A549 (cell line): ENCODE data around the gene PLEKHN1. TPM values are rescaled to one million over a fixed set of nuclear protein-coding genes. Genes with fewer than 3 reads are reported as not detected.

ENCODE experiments used
- ATAC-seq, 2 experiments: fragments of 200-7000 bp in 1 of 2; fragments of >200 bp in 1 of 2; cut with Nextera tagmentation in 1 of 2; cut with Tn5 transposase in 1 of 2; 3 replicates each; pipeline versions ENCODE4 v1.8.0 to v1.9.1; 2018 to 2020; ENCODE audit warnings: mild to moderate bottlenecking in 1 of 2, moderate library complexity in 1 of 2
- CTCF ChIA-PET: fragments of 300-600 bp; sonication (Branson Sonifier 250); formaldehyde crosslinking; extraction: SDS; loops from one replicate; lab custom pipeline; 2021; ENCODE audit warnings: antibody characterized with exemption, inconsistent platforms; lab: Yijun Ruan, JAX
- POLR2A ChIA-PET: fragments of 350-600 bp; formaldehyde crosslinking; extraction: SDS; loops from one replicate; lab custom pipeline; 2021; ENCODE audit warnings: antibody characterized with exemption, inconsistent platforms; lab: Yijun Ruan, JAX
- DNase-seq, 2 experiments: peaks; one replicate each; pipeline versions ENCODE4 v3.0.0 to v3.0.0-alpha.2; 2011 to 2016; ENCODE audit warnings: low read depth in 1 of 2, low spot score in 1 of 2
- FAIRE-seq: peaks from 2 replicates; lab custom pipeline; 2011; peaks lifted over from hg19 to GRCh38; lab: Jason Lieb, UNC
- H3K27ac ChIP-seq, 2 experiments: fragments of >200 bp; sonication (Bioruptor Twin); formaldehyde crosslinking; 3 replicates each; pipeline ENCODE4 v1.5.1; 2016 to 2017
- H3K4me1 ChIP-seq: fragments of >200 bp; sonication (Bioruptor Twin); formaldehyde crosslinking; 3 replicates; pipeline ENCODE4 v1.6.1; 2016
- H3K4me2 ChIP-seq: fragments of >200 bp; sonication (Bioruptor Twin); formaldehyde crosslinking; 3 replicates; pipeline ENCODE4 v1.6.1; 2016
- H3K4me3 ChIP-seq: fragments of >200 bp; sonication (Bioruptor Twin); formaldehyde crosslinking; 3 replicates; pipeline ENCODE4 v1.5.1; 2016
- H3K9me3 ChIP-seq: fragments of >200 bp; sonication (Bioruptor Twin); formaldehyde crosslinking; 3 replicates; pipeline ENCODE4 v1.6.1; 2016
- BHLHE40 ChIP-seq: IDR thresholded peaks from 2 replicates; pipeline ENCODE4 v1.6.1; 2012; ENCODE audit warnings: low read depth, low read length, inconsistent platforms
- CBX2 ChIP-seq: fragments of 200-600 bp; sonication (generic); IDR thresholded peaks from 2 replicates; pipeline ENCODE4 v1.6.1; 2016; ENCODE audit warnings: low read depth, mild to moderate bottlenecking, borderline replicate concordance
- CHD4 ChIP-seq: fragments of 200-600 bp; sonication (generic); IDR thresholded peaks from 2 replicates; pipeline ENCODE4 v1.6.1; 2016; ENCODE audit warnings: antibody characterized with exemption, mild to moderate bottlenecking, borderline replicate concordance
- ESRRA ChIP-seq: fragments of 150-350 bp; IDR thresholded peaks from 2 replicates; pipeline ENCODE4 v1.6.1; 2014; ENCODE audit warnings: mild to moderate bottlenecking, low read length, borderline replicate concordance
- FOSB ChIP-seq: fragments of 250-450 bp; sonication (Bioruptor Pico); IDR thresholded peaks from 2 replicates; pipeline ENCODE4 v1.5.0; 2020; ENCODE audit warnings: mild to moderate bottlenecking, moderate library complexity
- FOXS1 ChIP-seq: fragments of 250-450 bp; sonication (Bioruptor Pico); IDR thresholded peaks from 2 replicates; pipeline ENCODE4 v1.5.0; 2020; ENCODE audit warnings: mild to moderate bottlenecking, moderate library complexity
- HDAC2 ChIP-seq: fragments of 200-600 bp; sonication (generic); IDR thresholded peaks from 2 replicates; pipeline ENCODE4 v1.6.1; 2016
- HOXA7 ChIP-seq: fragments of 250-450 bp; sonication (Bioruptor Pico); IDR thresholded peaks from 2 replicates; pipeline ENCODE4 v1.5.0; 2020; ENCODE audit warnings: mild to moderate bottlenecking, moderate library complexity
- KDM1A ChIP-seq: fragments of 200-600 bp; sonication (generic); IDR thresholded peaks from 2 replicates; pipeline ENCODE4 v1.6.1; 2016; ENCODE audit warnings: low read depth, mild to moderate bottlenecking
- MAFK ChIP-seq: fragments of 450-650 bp; IDR thresholded peaks from 2 replicates; pipeline ENCODE4 v1.6.1; 2014; ENCODE audit not compliant: partially characterized antibody
- NFE2L2 ChIP-seq: fragments of 150-350 bp; conservative IDR thresholded peaks from 2 replicates; pipeline ENCODE4 v1.6.1; 2014; ENCODE audit warnings: low read length
- RCOR1 ChIP-seq: fragments of 150-350 bp; IDR thresholded peaks from 2 replicates; pipeline ENCODE4 v1.6.1; 2014; ENCODE audit warnings: antibody characterized with exemption, low read length, low read depth
- SREBF2 ChIP-seq: fragments of 450-650 bp; IDR thresholded peaks from 2 replicates; pipeline ENCODE4 v1.6.1; 2014; ENCODE audit warnings: mild to moderate bottlenecking, moderate library complexity
- TFCP2L1 ChIP-seq: fragments of 250-450 bp; sonication (Bioruptor Pico); IDR thresholded peaks from 2 replicates; pipeline ENCODE4 v1.5.0; 2021; ENCODE audit warnings: mild to moderate bottlenecking
- ZNF302 ChIP-seq: fragments of 250-450 bp; sonication (Bioruptor Pico); IDR thresholded peaks from 2 replicates; pipeline ENCODE4 v1.9.0; 2021; ENCODE audit warnings: inconsistent platforms, mild to moderate bottlenecking, moderate library complexity
- WGBS: methylation state at CpG from one replicate; pipeline ENCODE4 v1.1.6; 2017; ENCODE audit errors: missing lambda C conversion rate; 5-methylcytosine and 5-hydroxymethylcytosine counted together
- polyA plus RNA-seq, 4 experiments: library from polyadenylated mRNA; depleted of rRNA in 3 of 4; stranded (reverse); fragments of >200 nt; fragmentation: RNase III in 1 of 4; extraction: RNeasy Plus Mini Kit Qiagen cat#74134 plus additional on column Dnase treatment in 1 of 4; gene quantifications; 2 replicates in 3 of 4; 3 replicates in 1 of 4; pipeline ENCODE4 v1.2.3, GENCODE V29; 2011 to 2017
- TF ChIP-seq, protein P1 (sequence below): fragments of 150-350 bp; IDR thresholded peaks from 2 replicates; pipeline ENCODE4 v1.6.1; 2014; ENCODE audit warnings: low read depth, mild to moderate bottlenecking, low read length
- TF ChIP-seq, protein P2 (sequence below): fragments of 200-600 bp; sonication (generic); IDR thresholded peaks from 2 replicates; pipeline ENCODE4 v1.6.1; 2016; ENCODE audit warnings: antibody characterized with exemption, mild to moderate bottlenecking, moderate library complexity
- TF ChIP-seq, protein P3 (sequence below): fragments of >200 bp; sonication (Bioruptor Twin); formaldehyde crosslinking; IDR thresholded peaks from 3 replicates; pipeline ENCODE4 v1.5.1; 2016
- TF ChIP-seq, protein P4 (sequence below): fragments of 450-650 bp; IDR thresholded peaks from 2 replicates; pipeline ENCODE4 v1.6.1; 2014; ENCODE audit warnings: antibody characterized with exemption
- TF ChIP-seq, protein P5 (sequence below): fragments of >200 bp; sonication (Bioruptor Twin); formaldehyde crosslinking; IDR thresholded peaks from 3 replicates; pipeline ENCODE4 v1.6.1; 2016

PLEKHN1 gene
- polyA plus RNA-seq, 2 of the 4 experiments (the other 2 are of a cell fraction): 0.75 to 3.2 TPM

DNA sequence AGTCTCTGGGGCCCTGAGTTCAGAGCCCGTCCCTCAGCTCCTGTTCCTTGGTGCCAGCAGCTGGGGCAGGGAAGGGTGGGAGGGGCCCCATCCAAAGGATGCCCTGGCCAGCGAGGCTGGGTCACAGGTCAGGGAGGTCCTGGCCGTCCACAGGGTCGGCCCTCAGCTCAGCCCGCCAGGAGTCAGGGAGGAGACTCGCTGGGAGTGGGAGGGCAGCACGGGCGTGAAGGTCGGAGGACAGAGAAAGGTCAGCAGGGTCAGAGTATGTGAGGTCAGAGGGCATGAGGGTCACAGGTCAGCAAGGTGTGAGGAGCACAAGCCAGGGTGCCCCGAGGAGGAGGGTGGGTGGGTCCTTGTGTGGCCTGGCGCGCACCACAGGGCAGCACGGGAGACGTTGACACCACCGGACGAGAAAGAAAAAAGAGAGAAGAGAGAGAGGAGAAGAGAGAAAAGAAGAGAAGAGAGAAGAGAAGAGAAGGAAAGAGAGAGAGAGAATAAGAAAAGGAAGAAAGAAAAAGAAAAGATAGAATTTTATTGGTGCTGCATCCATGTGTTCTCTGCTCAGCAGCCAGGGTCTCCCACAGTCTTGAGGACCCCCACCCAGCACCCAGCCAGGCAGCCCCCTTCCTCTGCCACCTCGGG is 8.5 kb downstream of the PLEKHN1 start:
- no peak overlapping the region; the same call in 2 of the 3 replicates for H3K4me2 ChIP-seq
- DNase-seq: no peak
- ChIA-PET POLR2A (no interaction called here), CTCF (interaction anchor here (0.8 to 3.7 kb wide), 4 partner anchors 8 to 70 kb away, joined by 3 to 26 read pairs (median 8); partner anchors contain the start of genes AGRN and PLEKHN1)
- WGBS: 84% methylated on average over 16 of the region's 17 CpGs
- ATAC-seq: no peak
- FAIRE-seq: no peak
- no peak overlapping the region for H3K4me3 ChIP-seq
- TF ChIP-seq, protein P1, sequence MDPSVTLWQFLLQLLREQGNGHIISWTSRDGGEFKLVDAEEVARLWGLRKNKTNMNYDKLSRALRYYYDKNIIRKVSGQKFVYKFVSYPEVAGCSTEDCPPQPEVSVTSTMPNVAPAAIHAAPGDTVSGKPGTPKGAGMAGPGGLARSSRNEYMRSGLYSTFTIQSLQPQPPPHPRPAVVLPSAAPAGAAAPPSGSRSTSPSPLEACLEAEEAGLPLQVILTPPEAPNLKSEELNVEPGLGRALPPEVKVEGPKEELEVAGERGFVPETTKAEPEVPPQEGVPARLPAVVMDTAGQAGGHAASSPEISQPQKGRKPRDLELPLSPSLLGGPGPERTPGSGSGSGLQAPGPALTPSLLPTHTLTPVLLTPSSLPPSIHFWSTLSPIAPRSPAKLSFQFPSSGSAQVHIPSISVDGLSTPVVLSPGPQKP: no peak
- no peak for TF ChIP-seq CHD4
- TF ChIP-seq ESRRA: no peak
- TF ChIP-seq HOXA7 (CRISPR knock-in tag): no peak
- TF ChIP-seq BHLHE40: no peak
- TF ChIP-seq RCOR1: no peak
- TF ChIP-seq, protein P2, sequence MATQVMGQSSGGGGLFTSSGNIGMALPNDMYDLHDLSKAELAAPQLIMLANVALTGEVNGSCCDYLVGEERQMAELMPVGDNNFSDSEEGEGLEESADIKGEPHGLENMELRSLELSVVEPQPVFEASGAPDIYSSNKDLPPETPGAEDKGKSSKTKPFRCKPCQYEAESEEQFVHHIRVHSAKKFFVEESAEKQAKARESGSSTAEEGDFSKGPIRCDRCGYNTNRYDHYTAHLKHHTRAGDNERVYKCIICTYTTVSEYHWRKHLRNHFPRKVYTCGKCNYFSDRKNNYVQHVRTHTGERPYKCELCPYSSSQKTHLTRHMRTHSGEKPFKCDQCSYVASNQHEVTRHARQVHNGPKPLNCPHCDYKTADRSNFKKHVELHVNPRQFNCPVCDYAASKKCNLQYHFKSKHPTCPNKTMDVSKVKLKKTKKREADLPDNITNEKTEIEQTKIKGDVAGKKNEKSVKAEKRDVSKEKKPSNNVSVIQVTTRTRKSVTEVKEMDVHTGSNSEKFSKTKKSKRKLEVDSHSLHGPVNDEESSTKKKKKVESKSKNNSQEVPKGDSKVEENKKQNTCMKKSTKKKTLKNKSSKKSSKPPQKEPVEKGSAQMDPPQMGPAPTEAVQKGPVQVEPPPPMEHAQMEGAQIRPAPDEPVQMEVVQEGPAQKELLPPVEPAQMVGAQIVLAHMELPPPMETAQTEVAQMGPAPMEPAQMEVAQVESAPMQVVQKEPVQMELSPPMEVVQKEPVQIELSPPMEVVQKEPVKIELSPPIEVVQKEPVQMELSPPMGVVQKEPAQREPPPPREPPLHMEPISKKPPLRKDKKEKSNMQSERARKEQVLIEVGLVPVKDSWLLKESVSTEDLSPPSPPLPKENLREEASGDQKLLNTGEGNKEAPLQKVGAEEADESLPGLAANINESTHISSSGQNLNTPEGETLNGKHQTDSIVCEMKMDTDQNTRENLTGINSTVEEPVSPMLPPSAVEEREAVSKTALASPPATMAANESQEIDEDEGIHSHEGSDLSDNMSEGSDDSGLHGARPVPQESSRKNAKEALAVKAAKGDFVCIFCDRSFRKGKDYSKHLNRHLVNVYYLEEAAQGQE: no peak
- TF ChIP-seq, protein P3, sequence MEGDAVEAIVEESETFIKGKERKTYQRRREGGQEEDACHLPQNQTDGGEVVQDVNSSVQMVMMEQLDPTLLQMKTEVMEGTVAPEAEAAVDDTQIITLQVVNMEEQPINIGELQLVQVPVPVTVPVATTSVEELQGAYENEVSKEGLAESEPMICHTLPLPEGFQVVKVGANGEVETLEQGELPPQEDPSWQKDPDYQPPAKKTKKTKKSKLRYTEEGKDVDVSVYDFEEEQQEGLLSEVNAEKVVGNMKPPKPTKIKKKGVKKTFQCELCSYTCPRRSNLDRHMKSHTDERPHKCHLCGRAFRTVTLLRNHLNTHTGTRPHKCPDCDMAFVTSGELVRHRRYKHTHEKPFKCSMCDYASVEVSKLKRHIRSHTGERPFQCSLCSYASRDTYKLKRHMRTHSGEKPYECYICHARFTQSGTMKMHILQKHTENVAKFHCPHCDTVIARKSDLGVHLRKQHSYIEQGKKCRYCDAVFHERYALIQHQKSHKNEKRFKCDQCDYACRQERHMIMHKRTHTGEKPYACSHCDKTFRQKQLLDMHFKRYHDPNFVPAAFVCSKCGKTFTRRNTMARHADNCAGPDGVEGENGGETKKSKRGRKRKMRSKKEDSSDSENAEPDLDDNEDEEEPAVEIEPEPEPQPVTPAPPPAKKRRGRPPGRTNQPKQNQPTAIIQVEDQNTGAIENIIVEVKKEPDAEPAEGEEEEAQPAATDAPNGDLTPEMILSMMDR: no peak
- TF ChIP-seq SREBF2: no peak
- no peak for TF ChIP-seq CBX2
- no peak for TF ChIP-seq TFCP2L1 (CRISPR knock-in tag)
- no peak for TF ChIP-seq FOSB (CRISPR knock-in tag)
- TF ChIP-seq KDM1A: no peak
- no peak for TF ChIP-seq MAFK
- TF ChIP-seq FOXS1: no peak
- TF ChIP-seq NFE2L2: no peak
- no peak for TF ChIP-seq HDAC2
- no peak for TF ChIP-seq ZNF302 (CRISPR knock-in tag)
- TF ChIP-seq, protein P4, sequence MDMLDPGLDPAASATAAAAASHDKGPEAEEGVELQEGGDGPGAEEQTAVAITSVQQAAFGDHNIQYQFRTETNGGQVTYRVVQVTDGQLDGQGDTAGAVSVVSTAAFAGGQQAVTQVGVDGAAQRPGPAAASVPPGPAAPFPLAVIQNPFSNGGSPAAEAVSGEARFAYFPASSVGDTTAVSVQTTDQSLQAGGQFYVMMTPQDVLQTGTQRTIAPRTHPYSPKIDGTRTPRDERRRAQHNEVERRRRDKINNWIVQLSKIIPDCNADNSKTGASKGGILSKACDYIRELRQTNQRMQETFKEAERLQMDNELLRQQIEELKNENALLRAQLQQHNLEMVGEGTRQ: no peak
- TF ChIP-seq, protein P5, sequence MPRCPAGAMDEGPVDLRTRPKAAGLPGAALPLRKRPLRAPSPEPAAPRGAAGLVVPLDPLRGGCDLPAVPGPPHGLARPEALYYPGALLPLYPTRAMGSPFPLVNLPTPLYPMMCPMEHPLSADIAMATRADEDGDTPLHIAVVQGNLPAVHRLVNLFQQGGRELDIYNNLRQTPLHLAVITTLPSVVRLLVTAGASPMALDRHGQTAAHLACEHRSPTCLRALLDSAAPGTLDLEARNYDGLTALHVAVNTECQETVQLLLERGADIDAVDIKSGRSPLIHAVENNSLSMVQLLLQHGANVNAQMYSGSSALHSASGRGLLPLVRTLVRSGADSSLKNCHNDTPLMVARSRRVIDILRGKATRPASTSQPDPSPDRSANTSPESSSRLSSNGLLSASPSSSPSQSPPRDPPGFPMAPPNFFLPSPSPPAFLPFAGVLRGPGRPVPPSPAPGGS: no peak
- H3K9me3 ChIP-seq: no peaks in the 10 kb centered on the region
- no peak overlapping the region; a peak in 1 of 6 replicates for H3K27ac ChIP-seq
- peaks cover 7% of the 10 kb centered on the region; the same call in 1 of the 3 replicates for H3K4me1 ChIP-seq
